WTC11 (cell line): ENCODE results near the gene ASIC3. TPM values are rescaled to one million over a fixed set of nuclear protein-coding genes. Genes with fewer than 3 reads are reported as not detected.

Experiments
- ATAC-seq: fragments of 200-7000 bp; cut with Tn5 transposase; 2 replicates; pipeline ENCODE4 v1.10.0; 2021; ENCODE audit warnings: mild to moderate bottlenecking, moderate library complexity
- CTCF ChIA-PET: fragments of 300-600 bp; sonication (Branson Sonifier 250); formaldehyde crosslinking; loops from one replicate; lab custom pipeline; 2021; ENCODE audit warnings: antibody characterized with exemption; lab: Charles Lee
- POLR2A ChIA-PET: fragments of 350-600 bp; sonication (Branson Sonifier 250); formaldehyde crosslinking; loops from one replicate; lab custom pipeline; 2021; ENCODE audit warnings: antibody characterized with exemption; lab: Charles Lee
- DNase-seq: peaks from one replicate; pipeline ENCODE4 v3.0.0; 2021; ENCODE audit warnings: low spot score
- H3K27ac Mint-ChIP-seq: 2 replicates; pipeline ENCODE4 v1.8.0; 2021; ENCODE audit warnings: mixed read lengths
- H3K27me3 Mint-ChIP-seq: 2 replicates; pipeline ENCODE4 v1.8.0; 2021; ENCODE audit warnings: low read depth, mild to moderate bottlenecking, moderate library complexity, mixed read lengths
- H3K36me3 Mint-ChIP-seq: 2 replicates; pipeline ENCODE4 v1.8.0; 2021; ENCODE audit warnings: mixed read lengths
- H3K4me1 Mint-ChIP-seq: 2 replicates; pipeline ENCODE4 v1.8.0; 2022; ENCODE audit warnings: mixed read lengths
- H3K4me3 Mint-ChIP-seq: 2 replicates; pipeline ENCODE4 v1.8.0; 2021; ENCODE audit warnings: mild to moderate bottlenecking, moderate library complexity, mixed read lengths
- H3K9me3 Mint-ChIP-seq: 2 replicates; pipeline ENCODE4 v1.8.0; 2021; ENCODE audit warnings: mixed read lengths
- ESRRA ChIP-seq: sonication (generic); formaldehyde crosslinking; IDR thresholded peaks from 2 replicates; pipeline ENCODE4 v1.8.1; 2022; ENCODE audit warnings: mild to moderate bottlenecking, missing genetic modification reagents, borderline replicate concordance
- FOXJ3 ChIP-seq: sonication (generic); formaldehyde crosslinking; IDR thresholded peaks from 2 replicates; pipeline ENCODE4 v1.9.0; 2021; ENCODE audit warnings: missing genetic modification reagents, mild to moderate bottlenecking, borderline replicate concordance
- FOXP1 ChIP-seq: sonication (generic); formaldehyde crosslinking; IDR thresholded peaks from 2 replicates; pipeline ENCODE4 v1.8.0; 2022; ENCODE audit warnings: missing genetic modification reagents, mild to moderate bottlenecking, moderate library complexity, borderline replicate concordance
- IRF2 ChIP-seq: sonication (generic); formaldehyde crosslinking; IDR thresholded peaks from 2 replicates; pipeline ENCODE4 v1.8.0; 2022; ENCODE audit warnings: low read depth, missing genetic modification reagents, borderline replicate concordance
- MYBL2 ChIP-seq: sonication (generic); formaldehyde crosslinking; IDR thresholded peaks from 2 replicates; pipeline ENCODE4 v1.8.1; 2023; ENCODE audit warnings: mild to moderate bottlenecking, moderate library complexity, missing genetic modification reagents
- NR1H2 ChIP-seq: sonication (generic); formaldehyde crosslinking; IDR thresholded peaks from 2 replicates; pipeline ENCODE4 v1.9.0; 2021; ENCODE audit warnings: mild to moderate bottlenecking, moderate library complexity, missing genetic modification reagents
- RORB ChIP-seq: fragments of 250-450 bp; sonication (Bioruptor Pico); IDR thresholded peaks from 2 replicates; pipeline ENCODE4 v1.9.0; 2021; ENCODE audit warnings: mild to moderate bottlenecking
- TEAD1 ChIP-seq: sonication (generic); formaldehyde crosslinking; IDR thresholded peaks from 2 replicates; pipeline ENCODE4 v1.8.0; 2022; ENCODE audit warnings: mild to moderate bottlenecking, missing genetic modification reagents
- ZNF219 ChIP-seq: sonication (generic); formaldehyde crosslinking; IDR thresholded peaks from 2 replicates; pipeline ENCODE4 v1.8.0; 2023; ENCODE audit warnings: missing genetic modification reagents, mild to moderate bottlenecking, borderline replicate concordance
- ZNF396 ChIP-seq: fragments of 250-450 bp; sonication (Bioruptor Pico); IDR thresholded peaks from 2 replicates; pipeline ENCODE4 v1.8.0; 2021; ENCODE audit warnings: mild to moderate bottlenecking, moderate library complexity, borderline replicate concordance
- ZNF423 ChIP-seq: fragments of 250-450 bp; sonication (Bioruptor Pico); IDR thresholded peaks from 2 replicates; pipeline ENCODE4 v2.1.2; 2022; ENCODE audit warnings: mild to moderate bottlenecking, moderate library complexity
- ZNF671 ChIP-seq: fragments of 250-450 bp; sonication (Bioruptor Pico); IDR thresholded peaks from 2 replicates; pipeline ENCODE4 v1.8.0; 2021; ENCODE audit warnings: mild to moderate bottlenecking
- total RNA-seq: library from RNA; stranded (reverse); gene quantifications from 3 replicates; pipeline ENCODE4 v1.2.3, GENCODE V29; 2021
- TF ChIP-seq, protein P1 (sequence below): fragments of 250-450 bp; sonication (Bioruptor Pico); IDR thresholded peaks from 2 replicates; pipeline ENCODE4 v1.9.0; 2021; ENCODE audit warnings: mild to moderate bottlenecking
- TF ChIP-seq, protein P2 (sequence below): sonication (generic); formaldehyde crosslinking; conservative IDR thresholded peaks from 2 replicates; pipeline ENCODE4 v1.8.1; 2022; ENCODE audit warnings: mild to moderate bottlenecking, missing genetic modification reagents
- TF ChIP-seq, protein P3 (sequence below): sonication (generic); formaldehyde crosslinking; IDR thresholded peaks from 2 replicates; pipeline ENCODE4 v1.8.0; 2023; ENCODE audit warnings: mild to moderate bottlenecking, missing genetic modification reagents
- TF ChIP-seq, protein P4 (sequence below): sonication (generic); formaldehyde crosslinking; IDR thresholded peaks from 2 replicates; pipeline ENCODE4 v1.8.1; 2023; ENCODE audit warnings: mild to moderate bottlenecking, missing genetic modification reagents, borderline replicate concordance
- TF ChIP-seq, protein P5 (sequence below): sonication (generic); formaldehyde crosslinking; IDR thresholded peaks from 2 replicates; pipeline ENCODE4 v1.8.1; 2022; ENCODE audit warnings: mild to moderate bottlenecking, missing genetic modification reagents, moderate library complexity, borderline replicate concordance
- TF ChIP-seq, protein P6 (sequence below): sonication (generic); formaldehyde crosslinking; IDR thresholded peaks from 2 replicates; pipeline ENCODE4 v1.8.1; 2022; ENCODE audit warnings: mild to moderate bottlenecking, moderate library complexity, missing genetic modification reagents

Gene ASIC3
- total RNA-seq, 1 experiment from 2014 or later: 5.5 TPM

DNA sequence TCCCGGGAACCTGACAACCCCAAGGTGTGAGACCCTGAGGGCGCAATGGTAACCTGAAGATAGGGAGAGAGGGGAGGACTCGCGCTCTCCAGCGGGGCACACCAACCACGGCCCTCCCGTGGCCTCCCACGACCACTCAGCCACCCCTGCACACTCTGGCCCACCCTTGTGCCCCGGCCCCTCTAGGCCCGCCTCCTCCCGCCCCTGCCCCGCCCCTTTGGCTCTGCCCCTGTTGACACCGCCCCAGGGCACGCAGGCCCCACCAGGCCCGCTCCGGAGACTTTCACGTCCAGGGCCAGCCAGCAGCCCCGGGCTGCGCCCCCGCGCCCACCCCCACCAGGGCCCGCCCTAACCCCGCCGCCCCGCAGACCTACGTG, 35.0 kb upstream of the ASIC3 start:
- Mint-ChIP-seq H3K9me3 (no peaks in the 10 kb centered on the region), H3K4me3 (peak overlapping the region; percentile 75), H3K27me3 (peaks cover 55% of the 10 kb centered on the region), H3K4me1 (peaks cover 44% of the 10 kb centered on the region), H3K36me3 (no peaks in the 10 kb centered on the region), H3K27ac (no peak overlapping the region)
- ATAC-seq (peak; percentile 2), DNase-seq (no peak)
- TF ChIP-seq NR1H2 (no peak), MYBL2 (CRISPR knock-in tag) (no peak), TEAD1 (CRISPR knock-in tag) (no peak), ZNF423 (no peak), ZNF671 (CRISPR knock-in tag) (no peak), FOXP1 (CRISPR knock-in tag) (no peak), ZNF219 (CRISPR knock-in tag) (no peak), IRF2 (CRISPR knock-in tag) (no peak), FOXJ3 (CRISPR knock-in tag) (no peak), ESRRA (CRISPR knock-in tag) (no peak), ZNF396 (CRISPR knock-in tag) (no peak), RORB (no peak)
- TF ChIP-seq, protein P1, sequence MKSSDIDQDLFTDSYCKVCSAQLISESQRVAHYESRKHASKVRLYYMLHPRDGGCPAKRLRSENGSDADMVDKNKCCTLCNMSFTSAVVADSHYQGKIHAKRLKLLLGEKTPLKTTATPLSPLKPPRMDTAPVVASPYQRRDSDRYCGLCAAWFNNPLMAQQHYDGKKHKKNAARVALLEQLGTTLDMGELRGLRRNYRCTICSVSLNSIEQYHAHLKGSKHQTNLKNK (CRISPR knock-in tag): no peak
- TF ChIP-seq, protein P2, sequence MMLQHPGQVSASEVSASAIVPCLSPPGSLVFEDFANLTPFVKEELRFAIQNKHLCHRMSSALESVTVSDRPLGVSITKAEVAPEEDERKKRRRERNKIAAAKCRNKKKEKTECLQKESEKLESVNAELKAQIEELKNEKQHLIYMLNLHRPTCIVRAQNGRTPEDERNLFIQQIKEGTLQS (CRISPR knock-in tag): no peak
- TF ChIP-seq, protein P3, sequence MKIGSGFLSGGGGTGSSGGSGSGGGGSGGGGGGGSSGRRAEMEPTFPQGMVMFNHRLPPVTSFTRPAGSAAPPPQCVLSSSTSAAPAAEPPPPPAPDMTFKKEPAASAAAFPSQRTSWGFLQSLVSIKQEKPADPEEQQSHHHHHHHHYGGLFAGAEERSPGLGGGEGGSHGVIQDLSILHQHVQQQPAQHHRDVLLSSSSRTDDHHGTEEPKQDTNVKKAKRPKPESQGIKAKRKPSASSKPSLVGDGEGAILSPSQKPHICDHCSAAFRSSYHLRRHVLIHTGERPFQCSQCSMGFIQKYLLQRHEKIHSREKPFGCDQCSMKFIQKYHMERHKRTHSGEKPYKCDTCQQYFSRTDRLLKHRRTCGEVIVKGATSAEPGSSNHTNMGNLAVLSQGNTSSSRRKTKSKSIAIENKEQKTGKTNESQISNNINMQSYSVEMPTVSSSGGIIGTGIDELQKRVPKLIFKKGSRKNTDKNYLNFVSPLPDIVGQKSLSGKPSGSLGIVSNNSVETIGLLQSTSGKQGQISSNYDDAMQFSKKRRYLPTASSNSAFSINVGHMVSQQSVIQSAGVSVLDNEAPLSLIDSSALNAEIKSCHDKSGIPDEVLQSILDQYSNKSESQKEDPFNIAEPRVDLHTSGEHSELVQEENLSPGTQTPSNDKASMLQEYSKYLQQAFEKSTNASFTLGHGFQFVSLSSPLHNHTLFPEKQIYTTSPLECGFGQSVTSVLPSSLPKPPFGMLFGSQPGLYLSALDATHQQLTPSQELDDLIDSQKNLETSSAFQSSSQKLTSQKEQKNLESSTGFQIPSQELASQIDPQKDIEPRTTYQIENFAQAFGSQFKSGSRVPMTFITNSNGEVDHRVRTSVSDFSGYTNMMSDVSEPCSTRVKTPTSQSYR (CRISPR knock-in tag): no peak
- TF ChIP-seq, protein P4, sequence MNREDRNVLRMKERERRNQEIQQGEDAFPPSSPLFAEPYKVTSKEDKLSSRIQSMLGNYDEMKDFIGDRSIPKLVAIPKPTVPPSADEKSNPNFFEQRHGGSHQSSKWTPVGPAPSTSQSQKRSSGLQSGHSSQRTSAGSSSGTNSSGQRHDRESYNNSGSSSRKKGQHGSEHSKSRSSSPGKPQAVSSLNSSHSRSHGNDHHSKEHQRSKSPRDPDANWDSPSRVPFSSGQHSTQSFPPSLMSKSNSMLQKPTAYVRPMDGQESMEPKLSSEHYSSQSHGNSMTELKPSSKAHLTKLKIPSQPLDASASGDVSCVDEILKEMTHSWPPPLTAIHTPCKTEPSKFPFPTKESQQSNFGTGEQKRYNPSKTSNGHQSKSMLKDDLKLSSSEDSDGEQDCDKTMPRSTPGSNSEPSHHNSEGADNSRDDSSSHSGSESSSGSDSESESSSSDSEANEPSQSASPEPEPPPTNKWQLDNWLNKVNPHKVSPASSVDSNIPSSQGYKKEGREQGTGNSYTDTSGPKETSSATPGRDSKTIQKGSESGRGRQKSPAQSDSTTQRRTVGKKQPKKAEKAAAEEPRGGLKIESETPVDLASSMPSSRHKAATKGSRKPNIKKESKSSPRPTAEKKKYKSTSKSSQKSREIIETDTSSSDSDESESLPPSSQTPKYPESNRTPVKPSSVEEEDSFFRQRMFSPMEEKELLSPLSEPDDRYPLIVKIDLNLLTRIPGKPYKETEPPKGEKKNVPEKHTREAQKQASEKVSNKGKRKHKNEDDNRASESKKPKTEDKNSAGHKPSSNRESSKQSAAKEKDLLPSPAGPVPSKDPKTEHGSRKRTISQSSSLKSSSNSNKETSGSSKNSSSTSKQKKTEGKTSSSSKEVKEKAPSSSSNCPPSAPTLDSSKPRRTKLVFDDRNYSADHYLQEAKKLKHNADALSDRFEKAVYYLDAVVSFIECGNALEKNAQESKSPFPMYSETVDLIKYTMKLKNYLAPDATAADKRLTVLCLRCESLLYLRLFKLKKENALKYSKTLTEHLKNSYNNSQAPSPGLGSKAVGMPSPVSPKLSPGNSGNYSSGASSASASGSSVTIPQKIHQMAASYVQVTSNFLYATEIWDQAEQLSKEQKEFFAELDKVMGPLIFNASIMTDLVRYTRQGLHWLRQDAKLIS (CRISPR knock-in tag): no peak
- TF ChIP-seq, protein P5, sequence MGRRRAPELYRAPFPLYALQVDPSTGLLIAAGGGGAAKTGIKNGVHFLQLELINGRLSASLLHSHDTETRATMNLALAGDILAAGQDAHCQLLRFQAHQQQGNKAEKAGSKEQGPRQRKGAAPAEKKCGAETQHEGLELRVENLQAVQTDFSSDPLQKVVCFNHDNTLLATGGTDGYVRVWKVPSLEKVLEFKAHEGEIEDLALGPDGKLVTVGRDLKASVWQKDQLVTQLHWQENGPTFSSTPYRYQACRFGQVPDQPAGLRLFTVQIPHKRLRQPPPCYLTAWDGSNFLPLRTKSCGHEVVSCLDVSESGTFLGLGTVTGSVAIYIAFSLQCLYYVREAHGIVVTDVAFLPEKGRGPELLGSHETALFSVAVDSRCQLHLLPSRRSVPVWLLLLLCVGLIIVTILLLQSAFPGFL (CRISPR knock-in tag): no peak
- TF ChIP-seq, protein P6, sequence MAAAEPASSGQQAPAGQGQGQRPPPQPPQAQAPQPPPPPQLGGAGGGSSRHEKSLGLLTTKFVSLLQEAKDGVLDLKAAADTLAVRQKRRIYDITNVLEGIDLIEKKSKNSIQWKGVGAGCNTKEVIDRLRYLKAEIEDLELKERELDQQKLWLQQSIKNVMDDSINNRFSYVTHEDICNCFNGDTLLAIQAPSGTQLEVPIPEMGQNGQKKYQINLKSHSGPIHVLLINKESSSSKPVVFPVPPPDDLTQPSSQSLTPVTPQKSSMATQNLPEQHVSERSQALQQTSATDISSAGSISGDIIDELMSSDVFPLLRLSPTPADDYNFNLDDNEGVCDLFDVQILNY: no peak
- POLR2A ChIA-PET: interaction anchor here (1.0 kb wide), 1 partner anchor 15 kb away, joined by 4 read pairs; the partner anchor contains the start of gene ABCB8
- CTCF ChIA-PET: interaction anchor here (0.6 to 6.6 kb wide), 27 partner anchors 8 to 697 kb away, joined by 3 to 56 read pairs (median 5); partner anchors contain the start of genes ABCB8 and GIMAP1
